Stimulated activated CD8-positive, alpha-beta memory T cell treated with anti-CD3 and anti-CD28 coated beads, Interleukin-7, amount 100 ng/mL, for 4 hours (primary cell): ENCODE data around the gene NR5A2.

Experiments
- DNase-seq, 2 donors: peaks; one replicate each; pipeline ENCODE4 v3.0.0-alpha.2; 2020; ENCODE audit warnings: low read depth in 2 of 2

Gene NR5A2

DNA sequence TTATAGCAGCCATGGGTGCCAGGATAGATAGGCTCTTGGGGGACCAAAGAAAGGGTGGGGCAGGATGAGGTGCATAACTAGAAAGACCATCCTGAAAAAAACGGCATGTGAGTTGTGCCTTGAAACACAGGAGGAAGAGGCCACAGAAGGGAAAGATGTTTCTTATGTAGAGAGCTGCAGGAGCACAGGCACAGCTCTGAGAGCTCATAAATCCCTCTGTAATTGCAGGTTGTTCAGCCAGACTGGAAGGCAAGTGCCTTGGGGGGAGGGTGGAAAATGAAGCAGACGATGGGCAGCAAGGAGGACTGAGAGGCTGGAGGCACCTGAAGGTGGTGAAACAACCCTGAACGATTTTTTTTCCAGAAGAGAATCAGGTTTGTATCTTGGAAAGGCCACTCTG is 170.7 kb downstream of the NR5A2 start:
- no peak for DNase-seq

DNA sequence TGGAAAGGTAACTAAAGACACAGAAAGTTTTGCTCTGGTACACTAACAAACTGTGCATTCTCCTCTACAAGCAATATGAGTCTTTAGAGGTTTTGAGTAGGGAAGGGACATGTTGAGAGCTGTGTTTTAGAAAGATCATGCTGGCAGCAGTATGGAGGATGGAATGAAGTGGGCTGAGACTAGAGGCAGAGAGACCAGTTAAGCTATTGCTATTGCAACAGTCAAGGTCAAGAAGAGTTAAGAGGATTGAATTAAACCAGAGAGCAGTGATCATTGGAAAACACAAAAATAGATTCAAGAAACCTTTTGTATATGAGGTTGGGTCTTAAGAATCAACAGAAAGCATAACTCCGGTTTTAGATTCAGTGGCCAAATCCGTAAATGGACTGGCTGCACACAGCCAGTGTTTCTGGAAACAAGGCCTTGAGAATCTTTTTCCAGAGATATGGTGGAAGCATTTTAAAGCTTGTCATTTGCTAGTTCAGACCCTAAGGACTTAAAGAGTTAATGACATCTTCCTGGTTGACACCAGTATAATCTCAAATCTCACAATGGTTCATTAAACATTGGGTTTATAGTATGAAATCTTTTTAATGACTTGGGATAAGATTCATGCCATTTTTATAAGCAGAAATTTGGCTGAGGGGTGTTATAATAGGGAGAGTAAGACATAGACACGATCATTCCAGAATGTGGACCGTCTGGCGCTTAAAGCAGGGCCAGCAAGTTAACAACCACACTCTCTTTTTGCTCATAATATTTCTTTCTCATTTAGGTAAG is 177.9 kb downstream of the NR5A2 start:
- DNase-seq, result no peak

DNA sequence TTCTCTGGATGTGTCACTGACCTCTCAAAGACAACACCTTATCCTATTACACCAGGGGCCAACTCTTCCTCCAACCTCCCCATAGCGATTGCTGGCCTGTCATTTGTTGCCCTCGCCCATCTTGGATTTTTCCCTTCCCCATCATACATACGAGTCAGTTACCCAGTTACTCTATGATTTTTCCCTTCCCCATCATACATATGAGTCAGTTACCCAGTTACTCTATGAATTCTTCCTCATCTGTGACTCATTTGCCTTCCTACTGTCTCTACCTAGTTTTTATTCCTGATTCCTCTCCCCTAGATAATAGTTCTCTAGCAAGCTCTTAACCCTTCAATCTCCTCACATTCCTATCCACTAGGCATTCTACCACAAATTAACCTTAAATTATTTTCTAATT is 178.8 kb downstream of the NR5A2 start:
- no peak for DNase-seq

DNA sequence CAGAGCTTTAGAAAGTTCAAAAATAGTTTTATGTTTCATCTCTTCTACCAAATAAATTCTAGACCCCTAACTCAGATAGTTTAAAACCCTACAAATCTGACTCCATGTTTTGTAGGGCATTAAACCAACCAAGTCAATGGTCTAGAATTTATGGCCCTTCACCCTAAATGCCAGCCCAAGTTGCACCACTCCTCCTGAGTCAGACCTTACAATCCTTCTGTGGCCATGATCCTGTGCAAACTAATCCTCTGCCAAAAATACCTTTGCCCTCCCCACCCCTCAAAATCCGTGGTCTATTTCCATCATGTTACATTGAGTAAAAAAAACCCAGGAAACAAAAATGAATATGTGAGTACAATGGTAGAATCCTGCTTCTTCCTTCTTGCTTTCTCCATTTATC is 179.3 kb downstream of the NR5A2 start:
- no peak for DNase-seq

DNA sequence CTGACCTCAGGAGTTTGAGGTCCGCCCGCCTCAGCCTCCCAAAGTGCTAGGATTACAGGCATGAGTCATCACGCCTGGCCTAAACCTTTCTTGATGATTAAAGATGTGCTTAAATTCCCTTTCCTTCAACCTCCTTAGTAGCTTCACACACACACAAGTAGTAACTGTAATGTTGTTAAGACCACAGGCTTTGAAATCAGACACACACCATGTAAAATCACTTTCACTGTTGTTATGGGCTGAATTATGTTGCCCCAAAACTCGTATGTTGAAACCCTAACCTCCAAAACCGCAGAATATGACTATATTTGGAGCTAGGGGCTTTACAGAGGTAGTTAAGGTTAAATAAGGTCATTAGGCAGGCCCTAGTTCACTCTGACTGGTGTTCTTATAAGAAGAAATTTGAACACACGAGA is 180.2 kb downstream of the NR5A2 start:
- DNase-seq, result no peak

DNA sequence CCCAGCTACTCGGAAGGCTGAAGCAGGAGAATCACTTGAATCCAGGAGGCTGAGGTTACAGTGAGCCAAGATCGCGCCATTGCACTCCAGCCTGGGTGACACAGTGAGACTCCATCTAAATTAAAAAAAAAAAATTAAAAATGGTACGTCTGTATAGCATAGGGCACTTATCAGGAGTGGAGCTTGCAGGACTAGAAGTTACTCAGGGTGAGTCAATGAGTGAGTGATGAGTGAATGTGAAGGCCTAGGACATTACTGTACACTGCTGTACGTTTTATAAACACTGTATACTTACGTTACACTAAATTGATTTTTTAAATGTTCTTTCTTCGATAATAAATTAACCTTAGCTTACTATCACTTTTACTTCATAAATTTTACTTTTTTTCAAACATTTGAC is 183.6 kb downstream of the NR5A2 start:
- no peak for DNase-seq

DNA sequence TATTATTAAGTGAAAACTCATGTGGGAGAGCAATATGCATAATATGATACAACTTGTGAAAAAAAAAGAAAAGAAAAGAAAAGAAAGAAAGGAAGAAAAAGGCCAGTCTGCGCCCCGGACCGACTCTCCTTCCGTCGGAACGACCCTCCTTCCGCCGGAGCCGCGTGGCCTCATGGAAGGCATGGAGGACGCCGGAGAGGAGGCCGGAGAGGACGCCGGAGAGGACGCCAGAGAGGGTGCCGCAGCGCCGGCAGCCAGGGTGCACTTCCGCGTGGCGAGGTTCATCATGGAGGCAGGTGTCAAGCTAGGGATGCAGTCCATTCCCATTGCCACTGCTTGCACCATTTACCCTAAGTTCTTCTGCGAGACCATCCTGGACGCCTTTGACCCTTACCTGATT is 185.9 kb downstream of the NR5A2 start:
- no peak for DNase-seq

DNA sequence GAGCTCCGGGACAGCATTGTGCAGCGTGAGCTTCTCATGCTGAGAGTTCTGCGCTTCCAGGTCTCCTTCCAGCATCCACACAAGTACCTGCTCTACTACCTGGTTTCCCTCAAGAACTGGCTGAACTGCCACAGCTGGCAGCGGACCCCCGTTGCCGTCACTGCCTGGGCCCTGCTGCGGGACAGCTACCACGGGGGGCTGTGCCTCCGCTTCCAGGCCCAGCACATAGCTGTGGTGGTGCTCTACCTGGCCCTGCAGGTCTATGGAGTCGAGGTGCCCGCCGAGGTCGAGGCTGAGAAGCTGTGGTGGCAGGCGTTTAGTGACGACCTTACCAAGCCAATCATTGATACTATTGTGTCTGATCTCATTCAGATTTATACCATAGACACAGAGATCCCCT is 186.4 kb downstream of the NR5A2 start:
- DNase-seq, result no peak

DNA sequence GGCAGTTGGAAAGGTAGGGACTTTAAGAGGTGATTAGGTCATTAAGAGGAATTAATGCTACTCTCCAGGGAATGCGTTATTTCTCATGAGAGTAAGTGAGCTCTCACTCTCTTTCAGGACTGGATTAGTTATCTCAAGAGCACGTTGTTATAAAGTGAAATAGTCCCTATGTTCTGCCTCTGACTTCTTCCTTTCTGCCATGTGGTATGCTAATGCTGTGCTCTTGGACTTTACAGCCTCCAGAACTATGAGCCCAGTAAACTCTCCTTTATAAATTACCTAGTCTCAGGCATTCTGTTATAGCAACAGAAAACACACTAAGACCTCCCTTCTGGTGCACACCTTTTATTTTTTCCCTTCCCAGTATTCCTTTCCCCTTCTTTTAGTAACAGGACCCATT is 187.8 kb downstream of the NR5A2 start:
- no peak for DNase-seq

DNA sequence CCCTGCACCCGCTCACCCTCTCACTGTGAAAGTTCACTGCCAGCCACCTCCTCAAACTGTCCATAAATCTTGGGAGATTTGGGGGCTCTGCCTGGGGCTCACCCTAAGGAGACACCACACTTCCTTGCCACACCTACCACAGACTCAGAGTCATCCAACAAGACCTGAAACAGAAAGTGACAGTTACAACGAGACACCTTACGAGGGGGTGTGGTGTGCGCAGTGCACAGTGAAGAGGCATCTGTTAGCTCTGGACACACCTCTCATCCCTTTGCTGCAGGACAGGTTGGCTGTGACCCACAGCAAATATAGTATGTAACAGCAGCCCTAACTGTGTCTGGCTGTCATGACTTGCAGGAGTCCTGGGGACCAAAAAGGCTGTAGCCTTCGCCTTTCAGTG is 190.2 kb downstream of the NR5A2 start:
- DNase-seq, result no peak

DNA sequence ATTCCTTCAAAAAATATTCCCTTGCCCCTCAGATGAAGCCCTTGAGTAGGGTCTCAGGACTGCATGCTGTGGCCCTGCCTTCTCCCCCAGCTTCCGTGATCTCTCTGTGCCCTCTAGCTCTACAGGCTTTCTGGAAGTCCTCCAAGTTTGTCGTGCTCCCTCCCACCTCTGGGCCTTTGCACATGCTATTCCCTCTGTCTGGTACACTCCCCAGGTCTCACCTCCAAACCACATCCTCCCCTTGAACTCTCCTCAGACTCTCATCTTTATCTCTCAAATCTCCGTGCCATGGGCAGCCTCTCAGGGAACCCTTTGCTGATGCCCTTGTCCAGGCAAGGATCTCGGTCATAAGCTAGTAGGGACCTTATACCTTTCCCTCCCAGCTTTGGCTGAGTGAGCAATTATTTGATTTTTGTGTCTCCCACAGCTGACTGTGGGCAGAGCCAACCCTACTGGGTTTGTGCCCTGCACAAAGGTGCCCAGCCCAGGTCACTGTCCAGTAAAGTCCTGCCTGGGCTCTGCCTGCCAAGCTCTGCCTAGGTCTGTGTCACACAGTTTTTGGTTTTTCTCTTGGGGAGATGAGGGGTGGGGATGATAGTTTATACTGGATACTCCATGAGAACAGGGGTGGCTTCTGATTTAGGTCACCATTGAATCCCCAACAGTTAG is 194.2 kb downstream of the NR5A2 start:
- DNase-seq, result no peak

DNA sequence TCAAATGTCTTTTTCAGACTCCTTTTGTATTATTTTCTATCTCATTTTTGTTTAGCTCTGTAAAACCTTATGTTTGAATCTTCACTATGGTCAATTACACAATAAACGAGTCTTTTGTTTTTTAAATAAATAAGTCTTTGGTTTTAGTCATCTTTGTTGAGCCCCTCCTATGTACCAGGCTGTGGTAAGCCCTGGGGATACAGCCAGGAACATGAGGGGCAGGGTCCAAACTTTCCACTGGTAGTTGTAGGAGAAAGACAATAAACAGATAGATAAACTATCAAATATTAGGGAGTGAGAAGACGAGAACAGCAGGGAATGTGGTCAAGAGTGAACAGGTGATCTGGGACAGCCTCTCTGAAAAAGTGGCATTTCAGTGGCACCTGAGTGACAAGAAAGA is 195.7 kb downstream of the NR5A2 start:
- DNase-seq, result no peak

DNA sequence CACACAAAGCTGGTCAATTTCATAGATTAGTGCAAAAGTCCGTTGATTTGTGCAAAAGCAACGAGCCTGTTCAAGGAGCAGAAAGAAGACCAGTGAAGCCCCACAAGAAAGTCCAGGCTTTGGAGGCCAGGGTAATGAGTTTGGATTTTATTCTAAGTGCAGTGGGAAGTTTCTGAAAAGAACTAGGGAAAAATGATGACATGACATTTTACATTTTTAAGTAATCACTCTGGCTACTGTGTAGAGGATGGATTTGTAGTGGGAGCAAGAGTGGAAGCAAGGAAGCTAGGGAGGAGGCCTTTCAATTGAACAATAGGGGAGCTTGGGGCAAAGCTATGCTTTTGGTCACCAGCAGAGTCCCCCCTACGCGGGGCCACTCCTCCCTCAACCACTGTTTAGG is 196.1 kb downstream of the NR5A2 start:
- DNase-seq, result no peak

DNA sequence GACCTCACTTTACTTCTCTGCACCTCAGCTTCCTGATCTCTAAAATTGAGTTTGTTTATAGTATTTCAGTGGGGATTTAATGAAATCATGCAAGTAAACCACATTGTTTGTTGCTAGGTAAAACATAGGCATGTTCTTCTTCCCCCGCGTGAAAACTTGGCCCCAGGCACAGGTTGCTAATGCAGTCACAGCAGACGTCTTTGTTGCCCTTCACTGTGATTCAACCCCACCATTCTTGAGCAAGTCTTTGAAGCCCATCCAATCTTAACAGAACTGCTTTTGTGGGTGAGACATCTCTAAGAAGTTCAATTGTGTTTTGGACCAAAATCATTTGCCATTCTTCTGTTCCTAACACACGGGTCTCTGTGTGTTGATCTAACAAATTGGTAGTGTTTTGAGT is 196.8 kb downstream of the NR5A2 start:
- no peak for DNase-seq

DNA sequence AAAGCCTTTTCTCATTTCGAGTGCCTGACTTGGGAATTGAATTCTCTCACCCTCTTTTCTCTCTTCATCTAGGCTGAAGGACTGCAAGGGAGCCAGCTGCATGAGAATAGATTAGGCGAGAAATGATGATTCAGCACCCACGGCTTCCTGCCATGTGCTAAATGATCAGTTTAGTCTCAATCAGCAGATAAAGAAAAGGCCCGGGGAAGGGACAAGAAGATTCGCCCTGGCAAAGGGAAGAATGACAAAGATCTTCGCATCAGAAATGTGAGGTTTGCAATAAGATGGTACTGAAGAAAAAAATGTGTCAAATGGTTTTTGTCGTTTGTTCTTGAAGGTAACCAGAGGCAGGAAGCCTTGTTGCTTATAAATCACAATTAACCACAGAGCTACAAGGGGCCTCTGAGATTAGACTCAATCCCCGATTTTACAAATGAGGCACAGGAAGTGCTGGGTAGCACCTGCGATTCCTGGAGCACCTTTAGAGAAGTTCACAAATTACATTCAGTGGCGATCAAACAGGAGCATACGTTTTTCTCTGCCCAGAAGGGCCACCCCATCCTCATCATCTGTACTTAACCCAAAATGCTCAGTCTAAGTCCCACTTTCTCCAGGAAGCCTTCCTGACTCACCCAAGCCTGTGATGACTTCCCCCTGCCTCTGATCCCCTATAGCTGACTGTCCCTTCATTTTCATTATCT is 198.9 kb downstream of the NR5A2 start:
- no peak for DNase-seq

DNA sequence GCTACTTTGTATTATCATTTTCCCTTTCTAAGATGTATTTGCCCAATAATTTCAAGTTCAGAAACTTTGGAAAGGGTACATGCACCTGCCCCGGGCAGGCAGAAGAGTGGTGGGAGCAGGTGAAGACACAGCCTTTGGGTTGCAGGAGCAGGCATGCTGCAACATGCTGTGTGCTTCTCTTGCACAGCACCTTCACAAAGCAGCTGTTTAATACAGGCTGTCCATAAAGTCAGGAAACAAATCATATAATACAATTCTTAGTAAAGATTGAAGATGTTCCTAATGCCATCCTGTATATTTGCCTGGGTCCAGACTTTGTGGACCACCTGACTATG is 199.4 kb downstream of the NR5A2 start:
- no peak for DNase-seq
